ENCODE results near the gene FILIP1L. TPM values are rescaled to one million over a fixed set of nuclear protein-coding genes. Genes with fewer than 3 reads are reported as not detected.

Gene FILIP1L
- polyA plus RNA-seq, 1 experiment, result 31.2 TPM

- no peak for DNase-seq (ENCODE audit: low read depth)
- H3K27me3 ChIP-seq (ENCODE audit: control insufficient read depth, insufficient read depth, low read length), result no peaks in the 10 kb centered on the region
- no peak overlapping the region for H3K4me3 ChIP-seq (ENCODE audit: low read depth, low read length)
- POLR2A ChIA-PET, result no interaction called here
- CTCF ChIA-PET, result interaction anchor here (0.8 kb wide), 1 partner anchor 203 kb away, joined by 3 read pairs; no protein-coding TSS in a partner anchor
- TF ChIP-seq CTCF (IDR thresholded peaks at IDR 0.05; ENCODE audit: insufficient read depth, low read depth, low read length), result no peak
- no peaks in the 10 kb centered on the region for H3K36me3 ChIP-seq (ENCODE audit: control insufficient read depth, insufficient read depth, low read length)
Measured at GRCh38 chr3:100033903-100034471, 80.3 kb downstream of the FILIP1L start.

- Histone ChIP-seq H3K4me3 (ENCODE audit: low read depth, low read length) (no peak overlapping the region), H3K27me3 (ENCODE audit: control insufficient read depth, insufficient read depth, low read length) (no peaks in the 10 kb centered on the region), H3K36me3 (ENCODE audit: control insufficient read depth, insufficient read depth, low read length) (no peaks in the 10 kb centered on the region)
- POLR2A ChIA-PET, result no interaction called here
- no peak for TF ChIP-seq CTCF (IDR thresholded peaks at IDR 0.05; ENCODE audit: insufficient read depth, low read depth, low read length)
- no peak for DNase-seq (ENCODE audit: low read depth)
- CTCF ChIA-PET, result interaction anchor here (0.8 kb wide), 1 partner anchor 202 kb away, joined by 3 read pairs; no protein-coding TSS in a partner anchor
Measured at GRCh38 chr3:100033184-100033583, 81.1 kb downstream of the FILIP1L start.

- POLR2A ChIA-PET, result no interaction called here
- H3K36me3 ChIP-seq (ENCODE audit: control insufficient read depth, insufficient read depth, low read length), result no peaks in the 10 kb centered on the region
- DNase-seq (ENCODE audit: low read depth), result no peak
- CTCF ChIA-PET, result interaction anchor here (1.3 kb wide), 1 partner anchor 12 kb away, joined by 5 read pairs; no protein-coding TSS in a partner anchor
- TF ChIP-seq CTCF (IDR thresholded peaks at IDR 0.05; ENCODE audit: insufficient read depth, low read depth, low read length), result no peak
- no peak overlapping the region for H3K4me3 ChIP-seq (ENCODE audit: low read depth, low read length)
- no peaks in the 10 kb centered on the region for H3K27me3 ChIP-seq (ENCODE audit: control insufficient read depth, insufficient read depth, low read length)
Measured at GRCh38 chr3:100032243-100032642, 82.1 kb downstream of the FILIP1L start.

- ChIA-PET CTCF (interaction anchor here (1.3 kb wide), 1 partner anchor 10 kb away, joined by 5 read pairs; no protein-coding TSS in a partner anchor), POLR2A (no interaction called here)
- DNase-seq (ENCODE audit: low read depth), result no peak
- Histone ChIP-seq H3K36me3 (ENCODE audit: control insufficient read depth, insufficient read depth, low read length) (no peaks in the 10 kb centered on the region), H3K4me3 (ENCODE audit: low read depth, low read length) (no peak overlapping the region), H3K27me3 (ENCODE audit: control insufficient read depth, insufficient read depth, low read length) (no peaks in the 10 kb centered on the region)
- TF ChIP-seq CTCF (IDR thresholded peaks at IDR 0.05; ENCODE audit: insufficient read depth, low read depth, low read length), result no peak
Measured at GRCh38 chr3:100030914-100031425, 83.3 kb downstream of the FILIP1L start.

GRCh38 chr3:100030346-100030745, 84.0 kb downstream of the FILIP1L start:
- POLR2A ChIA-PET, result no interaction called here
- CTCF ChIA-PET, result interaction anchor here (0.9 kb wide), 1 partner anchor 9 kb away, joined by 4 read pairs; no protein-coding TSS in a partner anchor

More at GRCh38 chr3:100030346-100030745, 84.0 kb downstream of the FILIP1L start:
- TF ChIP-seq CTCF (IDR thresholded peaks at IDR 0.05; ENCODE audit: insufficient read depth, low read depth, low read length), result no peak
- no peak for DNase-seq (ENCODE audit: low read depth)
- H3K27me3 ChIP-seq (ENCODE audit: control insufficient read depth, insufficient read depth, low read length), result no peaks in the 10 kb centered on the region
- H3K4me3 ChIP-seq (ENCODE audit: low read depth, low read length), result no peak overlapping the region
- H3K36me3 ChIP-seq (ENCODE audit: control insufficient read depth, insufficient read depth, low read length), result no peaks in the 10 kb centered on the region
